ENCODE data around the gene ZBTB1. TPM values are rescaled to one million over a fixed set of nuclear protein-coding genes. Genes with fewer than 3 reads are reported as not detected.

ZBTB1 gene
- total and polyA plus RNA-seq, 9 of the 15 experiments (the other 6 are each of a cell fraction or from before 2014, with no cell fraction given) = 2.3 to 16.5 (median 9.0) TPM

GRCh38 chr14:64502887-64503433 lies 1.6 kb upstream of the ZBTB1 start (continued):
- TF ChIP-seq CHD4 (IDR thresholded peaks at IDR 0.05; ENCODE audit: insufficient read depth, insufficient replicate concordance, low read depth, low read length, poor library complexity, severe bottlenecking) (no peak), FOXA1 (IDR thresholded peaks at IDR 0.05; ENCODE audit: borderline replicate concordance) (no peak), ESRRB (CRISPR knock-in tag; IDR thresholded peaks at IDR 0.05; ENCODE audit: borderline replicate concordance) (no peak), DIDO1 (tag; IDR thresholded peaks at IDR 0.05; ENCODE audit: low read depth) (no peak), HINFP (tag; conservative IDR thresholded peaks at IDR 0.05; ENCODE audit: low read depth) (no peak)

DNA sequence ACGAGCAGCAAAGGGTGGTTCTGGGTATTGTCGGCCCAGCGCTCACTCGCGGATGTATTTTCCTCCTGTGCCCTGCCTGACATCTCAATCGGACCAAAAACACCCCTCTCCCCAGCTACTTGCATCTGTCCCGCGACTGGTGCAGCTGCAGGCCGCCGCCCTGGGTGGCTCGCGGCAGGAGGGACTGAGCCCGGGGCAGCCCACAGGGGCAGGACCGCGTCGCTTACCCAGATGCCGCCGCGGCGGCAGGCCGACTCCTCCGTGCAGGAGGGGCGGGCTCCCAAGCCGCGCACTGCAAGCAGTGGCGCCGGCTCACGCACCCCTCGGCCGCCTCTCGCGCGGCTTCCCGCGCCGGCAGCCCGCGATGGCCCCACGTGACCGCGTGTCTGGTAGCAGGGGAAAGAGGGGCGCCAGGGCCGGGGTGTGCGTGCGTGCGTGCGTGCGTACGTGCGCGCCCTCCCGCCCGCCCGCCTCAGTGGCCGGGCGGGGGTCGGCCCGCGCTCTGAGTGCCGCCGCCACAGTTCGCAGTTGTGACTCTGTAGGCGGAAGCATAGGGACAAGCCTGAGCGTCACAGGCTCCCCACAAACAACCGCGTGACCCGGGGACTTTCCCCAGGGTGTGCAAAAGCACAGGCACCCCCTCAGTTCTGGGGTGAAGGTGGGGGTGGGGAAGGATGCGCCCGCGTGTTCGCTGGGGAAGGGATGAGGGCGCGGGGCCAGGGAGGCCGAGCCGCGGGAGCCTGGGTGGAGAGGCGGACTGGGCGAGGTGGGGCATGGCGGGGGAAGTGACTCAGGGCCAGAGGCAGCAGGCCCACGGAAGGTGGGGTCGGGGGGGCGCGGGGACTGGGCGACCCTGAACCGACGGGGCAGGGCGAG lies 898 bp upstream of the ZBTB1 start, which contains the start of gene ZBTB25:
ZBTB25 (minus strand) TSS at position 405 of the 876 bp plus-strand sequence. CDS start 13,305 bp downstream, outside the sequence.
- H3K79me2 ChIP-seq (ENCODE audit: control insufficient read depth, insufficient read depth, low read length) = peaks cover 49% of the 10 kb centered on the region
- H4K20me1 ChIP-seq (replicated peaks; ENCODE audit: control insufficient read depth, insufficient read depth, low read length) = no peaks in the 10 kb centered on the region
- H3K36me3 ChIP-seq (ENCODE audit: control insufficient read depth, insufficient read depth, low read length) = no peaks in the 10 kb centered on the region; the same call in 2 of the 3 replicates
- ATAC-seq (peak; percentile 87), FAIRE-seq (peak; percentile 62), DNase-seq (ENCODE audit: extremely low read depth in 1 of 4, low spot score in 3 of 4) (peak; percentile 71 to 86 (median 71))
- WGBS (ENCODE audit: insufficient coverage, low coverage, missing lambda C conversion rate) = 4% methylated on average over 21 of the region's 87 CpGs
- H3K27ac ChIP-seq (ENCODE audit: extremely low read depth, low read depth, low read length) = peak within 1 kb of the TSS; percentile 91
- H3K4me3 ChIP-seq = peak within 1 kb of the TSS; percentile 64
- H2AFZ ChIP-seq (ENCODE audit: low read depth, low read length) = peak within 1 kb of the TSS; percentile 90
- in situ Hi-C loops (cut with MboI) (no loop called here), intact Hi-C loops (cut with micrococcal nuclease) (no loop called here)
- peak within 1 kb of the TSS; percentile 85 to 89 for H3K9ac ChIP-seq (ENCODE audit: insufficient read depth in 1 of 2, low read depth in 2 of 2, low read length in 2 of 2)
- H3K4me1 ChIP-seq (replicated peaks in 1 of 2; ENCODE audit: control insufficient read depth in 2 of 2, insufficient read depth in 2 of 2, low read length in 2 of 2) = peaks cover 25 to 38% of the 10 kb centered on the region in 2 experiments
- H3K4me2 ChIP-seq (ENCODE audit: insufficient read depth, low read length) = peak within 1 kb of the TSS; percentile 78
- POLR2A ChIA-PET = interaction anchor here (0.6 to 1.9 kb wide), 3 partner anchors 9 to 47 kb away, joined by 3 to 4 read pairs (median 3); no protein-coding TSS in a partner anchor
- H3K27me3 ChIP-seq (ENCODE audit: control insufficient read depth in 2 of 2, insufficient read depth in 2 of 2, low read length in 2 of 2) = no peaks in the 10 kb centered on the region
- H3K9me3 ChIP-seq (replicated peaks; ENCODE audit: control insufficient read depth, insufficient read depth, low read depth, low read length) = no peaks in the 10 kb centered on the region
- no TSS peak for BruUV-seq (replicated peaks)
- CTCF ChIA-PET (ENCODE audit: low intra/inter-chr PET ratio) = no interaction called here
- H3K9me1 ChIP-seq (ENCODE audit: control insufficient read depth, insufficient read depth, low read length) = no peaks in the 10 kb centered on the region
- TF ChIP-seq RNF2 (IDR thresholded peaks at IDR 0.05) (no peak; the same call in 1 of the 2 replicates), GTF2E2 (tag; IDR thresholded peaks at IDR 0.05) (peak; percentile 45; the same call in 1 of the 2 replicates), NFRKB (IDR thresholded peaks at IDR 0.05; ENCODE audit: low read depth) (peak; percentile 52), POU5F1 (IDR thresholded peaks at IDR 0.05; ENCODE audit: borderline replicate concordance, low read depth, low read length, partially characterized antibody) (no peak), ZNF707 (CRISPR knock-in tag; conservative IDR thresholded peaks at IDR 0.05) (no peak), ZFP30 (CRISPR knock-in tag; IDR thresholded peaks at IDR 0.05; ENCODE audit: borderline replicate concordance) (no peak)
- TF ChIP-seq, protein P1, sequence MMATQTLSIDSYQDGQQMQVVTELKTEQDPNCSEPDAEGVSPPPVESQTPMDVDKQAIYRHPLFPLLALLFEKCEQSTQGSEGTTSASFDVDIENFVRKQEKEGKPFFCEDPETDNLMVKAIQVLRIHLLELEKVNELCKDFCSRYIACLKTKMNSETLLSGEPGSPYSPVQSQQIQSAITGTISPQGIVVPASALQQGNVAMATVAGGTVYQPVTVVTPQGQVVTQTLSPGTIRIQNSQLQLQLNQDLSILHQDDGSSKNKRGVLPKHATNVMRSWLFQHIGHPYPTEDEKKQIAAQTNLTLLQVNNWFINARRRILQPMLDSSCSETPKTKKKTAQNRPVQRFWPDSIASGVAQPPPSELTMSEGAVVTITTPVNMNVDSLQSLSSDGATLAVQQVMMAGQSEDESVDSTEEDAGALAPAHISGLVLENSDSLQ (IDR thresholded peaks at IDR 0.05) = no peak
- TF ChIP-seq, protein P2, sequence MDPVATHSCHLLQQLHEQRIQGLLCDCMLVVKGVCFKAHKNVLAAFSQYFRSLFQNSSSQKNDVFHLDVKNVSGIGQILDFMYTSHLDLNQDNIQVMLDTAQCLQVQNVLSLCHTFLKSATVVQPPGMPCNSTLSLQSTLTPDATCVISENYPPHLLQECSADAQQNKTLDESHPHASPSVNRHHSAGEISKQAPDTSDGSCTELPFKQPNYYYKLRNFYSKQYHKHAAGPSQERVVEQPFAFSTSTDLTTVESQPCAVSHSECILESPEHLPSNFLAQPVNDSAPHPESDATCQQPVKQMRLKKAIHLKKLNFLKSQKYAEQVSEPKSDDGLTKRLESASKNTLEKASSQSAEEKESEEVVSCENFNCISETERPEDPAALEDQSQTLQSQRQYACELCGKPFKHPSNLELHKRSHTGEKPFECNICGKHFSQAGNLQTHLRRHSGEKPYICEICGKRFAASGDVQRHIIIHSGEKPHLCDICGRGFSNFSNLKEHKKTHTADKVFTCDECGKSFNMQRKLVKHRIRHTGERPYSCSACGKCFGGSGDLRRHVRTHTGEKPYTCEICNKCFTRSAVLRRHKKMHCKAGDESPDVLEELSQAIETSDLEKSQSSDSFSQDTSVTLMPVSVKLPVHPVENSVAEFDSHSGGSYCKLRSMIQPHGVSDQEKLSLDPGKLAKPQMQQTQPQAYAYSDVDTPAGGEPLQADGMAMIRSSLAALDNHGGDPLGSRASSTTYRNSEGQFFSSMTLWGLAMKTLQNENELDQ (CRISPR knock-in tag; IDR thresholded peaks at IDR 0.05; ENCODE audit: borderline replicate concordance) = no peak
